HG03457 (cell line): ENCODE data around the gene NDC1.
"Not testable (repeated sequence)": the region's sequence is repeated elsewhere in the genome, so short reads cannot be mapped to it uniquely, and the experiment has no call there.

Source experiments
- ATAC-seq: cut with Tn5 transposase; IDR thresholded peaks from one replicate; pipeline ENCODE4 v1.9.1; 2021; ENCODE audit warnings: moderate number of reproducible peaks; ENCODE audit not compliant: unreplicated experiment

The NDC1 gene, protein sequence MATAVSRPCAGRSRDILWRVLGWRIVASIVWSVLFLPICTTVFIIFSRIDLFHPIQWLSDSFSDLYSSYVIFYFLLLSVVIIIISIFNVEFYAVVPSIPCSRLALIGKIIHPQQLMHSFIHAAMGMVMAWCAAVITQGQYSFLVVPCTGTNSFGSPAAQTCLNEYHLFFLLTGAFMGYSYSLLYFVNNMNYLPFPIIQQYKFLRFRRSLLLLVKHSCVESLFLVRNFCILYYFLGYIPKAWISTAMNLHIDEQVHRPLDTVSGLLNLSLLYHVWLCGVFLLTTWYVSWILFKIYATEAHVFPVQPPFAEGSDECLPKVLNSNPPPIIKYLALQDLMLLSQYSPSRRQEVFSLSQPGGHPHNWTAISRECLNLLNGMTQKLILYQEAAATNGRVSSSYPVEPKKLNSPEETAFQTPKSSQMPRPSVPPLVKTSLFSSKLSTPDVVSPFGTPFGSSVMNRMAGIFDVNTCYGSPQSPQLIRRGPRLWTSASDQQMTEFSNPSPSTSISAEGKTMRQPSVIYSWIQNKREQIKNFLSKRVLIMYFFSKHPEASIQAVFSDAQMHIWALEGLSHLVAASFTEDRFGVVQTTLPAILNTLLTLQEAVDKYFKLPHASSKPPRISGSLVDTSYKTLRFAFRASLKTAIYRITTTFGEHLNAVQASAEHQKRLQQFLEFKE

DNA sequence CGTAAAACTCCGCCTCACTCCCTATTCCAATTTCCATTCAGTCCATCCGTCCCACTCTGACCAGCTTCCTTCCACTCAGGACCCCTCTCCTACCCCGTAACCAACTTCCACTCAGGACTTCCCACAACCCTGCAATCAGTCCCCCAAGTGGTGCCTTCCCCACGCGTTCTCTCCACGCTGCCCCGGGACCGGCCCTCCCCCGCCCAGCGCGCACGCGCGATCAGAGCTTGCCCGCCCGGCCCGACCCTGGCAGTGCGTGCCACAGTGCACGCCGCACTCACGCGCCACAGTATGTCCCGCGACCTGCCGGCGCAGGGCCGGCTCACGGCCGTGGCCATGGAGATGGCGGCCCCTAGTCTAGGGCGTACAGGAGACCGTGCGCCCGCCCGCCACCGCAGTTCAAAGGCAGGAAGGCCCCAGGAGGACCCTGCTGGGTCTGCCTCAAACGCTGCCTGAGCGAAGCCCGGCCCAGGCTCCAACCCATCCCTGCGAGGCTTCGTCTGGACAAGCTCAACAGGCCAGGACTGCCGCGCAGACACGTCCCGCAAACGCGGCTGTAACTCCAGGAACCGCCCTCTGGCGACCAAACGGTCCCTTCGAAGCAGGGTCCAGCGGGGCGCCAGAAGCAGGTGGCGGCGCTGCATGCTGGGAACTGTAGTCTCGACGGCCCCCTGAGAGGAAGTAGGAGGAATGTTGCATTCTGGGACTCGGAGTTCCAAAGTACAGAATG lies at the start of gene NDC1:
TSS of gene NDC1 (minus strand) at position 373 of the 730 bp plus-strand sequence. CDS start at position 338, 35 bp downstream.
- peak; percentile 76 for ATAC-seq

GRCh38 chr1:53883600-53883999 lies 45.5 kb upstream of the NDC1 start:
- ATAC-seq = not testable (repeated sequence)

DNA sequence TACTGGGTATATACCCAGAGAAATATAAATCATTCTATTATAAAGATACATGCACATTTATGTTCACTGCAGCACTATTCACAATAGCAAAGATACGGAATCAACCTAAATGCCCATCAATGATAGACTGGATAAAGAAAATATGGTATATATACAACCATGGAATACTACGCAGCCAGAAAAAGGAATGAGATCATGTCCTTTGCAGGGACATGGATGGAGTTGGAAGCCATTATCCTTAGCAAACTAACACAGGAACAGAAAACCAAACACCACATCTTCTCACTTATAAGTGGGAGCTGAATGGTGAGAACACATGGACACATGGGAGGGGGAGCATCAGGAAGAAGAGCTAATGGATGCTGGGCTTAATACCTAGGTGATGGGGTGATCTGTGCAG lies 43.8 kb upstream of the NDC1 start:
- ATAC-seq = not testable (repeated sequence)

DNA sequence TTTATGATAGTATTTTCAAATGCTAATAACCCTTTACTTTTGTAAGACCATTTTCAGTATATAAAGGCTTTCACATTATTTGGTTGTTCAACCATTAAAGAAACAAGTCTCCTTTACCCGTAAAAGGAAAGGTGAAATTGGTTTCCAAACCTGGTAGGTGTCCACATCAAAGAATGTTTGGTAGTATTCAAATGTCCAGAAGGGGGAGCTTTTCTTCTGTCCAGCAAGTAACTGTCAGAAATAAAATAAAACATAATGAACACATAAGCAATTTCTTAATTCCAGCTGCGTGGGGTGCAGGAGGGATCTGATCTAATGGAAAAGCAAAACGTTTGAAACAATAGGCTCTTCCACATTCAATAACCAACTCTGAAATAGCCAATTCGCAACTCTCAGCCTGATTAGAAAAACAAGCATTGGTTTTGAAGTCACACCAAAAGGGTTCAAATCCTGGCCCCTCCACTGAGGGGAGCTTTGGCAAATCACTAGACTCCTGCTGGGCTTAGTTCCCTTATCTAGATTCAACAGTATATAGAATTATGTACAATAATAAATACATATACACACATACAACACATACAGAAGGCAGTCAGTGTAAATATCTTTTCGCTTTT lies 40.5 kb upstream of the NDC1 start:
- ATAC-seq = no peak

- ATAC-seq = not testable (repeated sequence)
Observed at GRCh38 chr1:53875150-53875549, 37.1 kb upstream of the NDC1 start.

DNA sequence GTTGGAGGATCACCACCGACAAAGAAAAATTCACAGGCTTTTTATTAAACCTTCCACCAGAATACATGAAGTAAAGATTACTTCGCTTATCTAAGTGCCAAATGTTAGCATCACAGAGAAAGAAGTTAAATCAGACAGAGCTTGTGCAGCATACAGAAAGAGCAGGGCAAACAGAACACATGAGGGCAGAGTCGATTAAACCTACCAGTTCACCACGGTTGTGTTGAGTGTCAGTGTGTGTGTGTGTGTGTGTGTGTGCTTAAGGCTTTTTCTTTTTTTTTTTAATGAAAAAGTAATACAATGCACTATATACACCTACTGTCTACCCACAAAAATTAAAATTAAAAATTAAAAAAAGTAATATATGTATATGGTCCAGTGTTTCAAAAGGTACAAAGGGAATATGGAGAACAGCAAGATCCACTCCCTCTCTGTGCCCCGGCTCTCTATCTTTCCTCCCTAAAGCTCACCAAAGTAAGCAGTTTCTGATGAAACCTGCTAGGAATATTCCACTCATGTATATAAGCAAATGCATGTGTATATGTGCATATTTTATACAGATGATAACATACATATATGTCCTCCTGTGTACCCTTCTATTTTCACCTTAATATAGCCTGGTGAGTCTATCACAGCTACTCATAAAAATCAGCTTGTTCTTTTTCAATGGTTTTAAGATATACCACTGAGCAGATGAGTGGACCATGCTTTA lies 33.8 kb upstream of the NDC1 start:
- ATAC-seq = no peak

- ATAC-seq = no peak
Observed at GRCh38 chr1:53871221-53871620, 33.1 kb upstream of the NDC1 start.

DNA sequence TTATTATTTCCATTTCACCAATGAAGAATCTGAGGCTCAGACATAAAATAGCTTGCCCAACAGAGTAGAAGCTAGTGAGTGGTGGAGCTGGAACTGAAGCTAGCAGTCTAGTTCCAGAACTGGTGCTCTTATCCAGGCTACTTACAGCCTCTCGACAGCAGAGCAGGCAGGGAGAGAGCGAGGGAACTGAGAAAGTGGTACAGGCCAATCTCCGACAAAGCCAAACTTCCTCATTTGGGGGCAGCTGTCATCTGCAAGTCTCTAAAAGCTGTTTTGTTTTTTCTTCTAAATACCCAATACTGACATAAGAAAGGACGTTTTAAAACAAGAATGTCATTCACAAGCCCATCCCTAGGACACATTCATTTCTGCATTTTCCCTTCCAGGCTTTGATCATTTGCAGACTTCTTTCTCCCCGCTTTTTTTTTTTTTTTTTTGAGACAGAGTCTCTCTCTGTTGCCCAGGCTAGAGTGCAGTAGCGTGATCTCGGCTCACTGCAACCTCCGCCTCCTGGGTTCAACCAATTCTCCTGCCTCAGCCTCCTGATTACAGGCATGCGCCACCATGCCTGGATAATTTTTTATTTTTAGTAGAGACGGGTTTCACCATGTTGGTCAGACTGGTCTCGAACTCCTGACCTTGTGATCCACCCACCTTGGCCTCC lies 31.5 kb upstream of the NDC1 start:
- no peak for ATAC-seq

GRCh38 chr1:53868565-53868964 lies 30.5 kb upstream of the NDC1 start:
- no peak for ATAC-seq

- no peak for ATAC-seq
Observed at GRCh38 chr1:53862507-53862906, 24.4 kb upstream of the NDC1 start.

- ATAC-seq = no peak
Observed at GRCh38 chr1:53860967-53861411, 22.9 kb upstream of the NDC1 start.

GRCh38 chr1:53851571-53852285 lies 13.6 kb upstream of the NDC1 start:
- no peak for ATAC-seq

DNA sequence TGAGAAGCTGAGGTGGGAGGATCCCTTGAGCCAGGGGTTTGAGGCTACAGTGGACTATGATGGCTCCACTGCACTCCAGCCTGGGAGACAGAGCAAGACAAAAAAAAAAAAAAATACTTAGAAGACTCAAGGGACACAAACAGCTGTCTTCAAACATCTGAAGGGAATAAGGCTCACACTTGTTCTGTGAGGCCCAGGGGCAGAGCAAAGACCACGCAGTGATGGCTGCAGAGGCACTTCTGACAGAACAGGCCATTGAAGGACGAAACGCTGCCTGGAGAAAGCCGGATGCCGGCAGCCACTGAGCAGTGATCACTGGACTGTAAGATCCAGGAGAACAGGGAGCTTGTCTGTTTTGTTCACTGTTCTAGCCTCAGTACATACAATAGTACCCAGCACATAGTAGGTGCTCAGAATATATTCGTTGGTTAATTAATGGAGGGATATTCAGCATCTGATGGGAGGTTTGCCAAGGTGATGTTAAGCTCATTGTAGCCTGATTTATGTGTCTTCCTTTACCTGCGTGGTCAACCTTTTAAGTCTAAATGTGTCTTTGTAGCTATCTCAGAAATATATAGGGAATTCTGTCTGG lies 12.1 kb upstream of the NDC1 start:
- ATAC-seq = no peak

GRCh38 chr1:53847980-53848379 lies 9.9 kb upstream of the NDC1 start:
- no peak for ATAC-seq

GRCh38 chr1:53842347-53842746 lies 4.3 kb upstream of the NDC1 start:
- no peak for ATAC-seq

DNA sequence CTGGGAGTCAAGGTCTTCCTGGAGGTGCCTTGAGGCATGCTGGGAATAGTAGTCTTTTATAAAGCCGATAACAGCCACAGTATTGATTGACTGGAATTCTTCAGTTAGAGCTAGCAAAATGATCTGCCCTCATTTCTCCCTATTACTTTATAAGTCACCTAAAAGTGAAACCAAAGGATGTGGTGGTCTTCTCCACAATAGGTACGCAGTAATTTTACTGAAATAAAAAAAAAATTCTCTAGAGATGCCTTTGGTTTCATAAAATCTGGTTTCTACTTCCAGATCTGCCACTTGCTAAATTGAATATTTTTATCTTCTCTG lies 518 bp upstream of the NDC1 start:
- ATAC-seq = no peak

- ATAC-seq = no peak
Observed at GRCh38 chr1:53837646-53837923, 511 bp downstream of the NDC1 start.

GRCh38 chr1:53835491-53835890 lies 2.6 kb downstream of the NDC1 start:
- no peak for ATAC-seq

DNA sequence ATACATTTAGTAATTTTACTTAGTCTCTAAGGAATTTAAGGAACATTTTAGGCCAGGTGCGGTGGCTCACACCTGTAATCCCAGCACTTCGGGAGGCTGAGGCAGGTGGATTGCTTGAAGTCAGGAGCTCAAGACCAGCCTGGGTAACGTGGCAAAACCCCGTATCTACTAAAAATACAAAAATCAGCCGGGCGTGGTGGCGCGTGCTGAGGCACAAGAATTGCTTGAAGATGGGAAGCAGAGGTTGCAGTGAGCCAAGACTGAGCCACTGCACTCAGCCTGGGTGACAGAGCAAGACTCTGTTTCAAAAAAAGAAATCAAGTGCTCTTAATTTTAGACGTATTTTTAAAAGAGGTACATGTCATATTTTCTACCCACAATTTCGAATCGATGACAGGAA lies 3.3 kb downstream of the NDC1 start:
- ATAC-seq = no peak
